Ascending aorta (tissue), 2 donors: ENCODE measurements around the gene TRIM7. TPM values are rescaled to one million over a fixed set of nuclear protein-coding genes. Genes with fewer than 3 reads are reported as not detected.

ENCODE experiments used
- DNase-seq, 2 donors: peaks; one replicate each; pipeline ENCODE4 v3.0.0-alpha.2; 2019; ENCODE audit warnings: low spot score in 2 of 2
- H3K27ac ChIP-seq, 2 donors: fragments of 200-600 bp; sonication (generic); one replicate each; pipeline ENCODE4 v1.5.1; 2016 to 2017; ENCODE audit warnings: mild to moderate bottlenecking in 1 of 2
- H3K27me3 ChIP-seq: fragments of 200-600 bp; sonication (generic); one replicate; pipeline ENCODE4 v1.5.1; 2017
- H3K36me3 ChIP-seq, 2 donors: fragments of 200-600 bp; sonication (generic); one replicate each; pipeline ENCODE4 v1.5.1; 2016
- H3K4me1 ChIP-seq, 2 donors: fragments of 200-600 bp; sonication (generic); one replicate each; pipeline ENCODE4 v1.5.1; 2016 to 2017; ENCODE audit warnings: mild to moderate bottlenecking in 1 of 2
- H3K4me3 ChIP-seq, 2 donors: fragments of 200-600 bp; sonication (generic); one replicate each; pipeline ENCODE4 v1.5.1; 2016 to 2017; ENCODE audit warnings: mild to moderate bottlenecking in 1 of 2
- H3K9me3 ChIP-seq, 2 donors: fragments of 200-600 bp; sonication (generic); one replicate each; pipeline ENCODE4 v1.5.1; 2016
- CTCF ChIP-seq, 3 experiments: fragments of 200-600 bp in 2 of 3; fragments of 450-650 bp in 1 of 3; sonication (generic) in 2 of 3; IDR thresholded peaks; one replicate each; pipeline ENCODE4 v1.5.1; 2016 to 2019; ENCODE audit warnings: antibody characterized with exemption in 3 of 3, mild to moderate bottlenecking in 1 of 3, moderate library complexity in 1 of 3
- intact Hi-C: fragments of 100-400 bp; cut with DNase I; formaldehyde crosslinking; loops from one replicate; pipeline ENCODE4 v1.15.1; 2023
- total RNA-seq: library from RNA; depleted of rRNA; stranded (reverse); fragments of >200 nt; gene quantifications from one replicate; pipeline ENCODE4 v1.1.0, GENCODE V29; 2016

Gene TRIM7
- total RNA-seq, 1 donor from 2014 or later: 6.1 TPM

- TF ChIP-seq CTCF (IDR thresholded peaks at IDR 0.05): no peak
- Histone ChIP-seq H3K27ac (no peak overlapping the region), H3K4me1 (peaks cover 11 to 23% of the 10 kb centered on the region in 2 donors), H3K36me3 (peaks cover 87 to 91% of the 10 kb centered on the region in 2 donors), H3K4me3 (no peak overlapping the region), H3K27me3 (no peaks in the 10 kb centered on the region), H3K9me3 (no peaks in the 10 kb centered on the region)
- DNase-seq: no peak
- intact Hi-C loops: no loop called here
Measured at GRCh38 chr5:181237729-181238385, 32.9 kb upstream of the TRIM7 start.

GRCh38 chr5:181236954-181237641 lies 32.1 kb upstream of the TRIM7 start:
- Histone ChIP-seq H3K27ac (no peak overlapping the region), H3K27me3 (no peaks in the 10 kb centered on the region), H3K4me3 (no peak overlapping the region), H3K9me3 (no peaks in the 10 kb centered on the region), H3K4me1 (peaks cover 6 to 16% of the 10 kb centered on the region in 2 donors), H3K36me3 (peaks cover 89 to 96% of the 10 kb centered on the region in 2 donors)
- no peak for DNase-seq
- intact Hi-C loops: no loop called here
- TF ChIP-seq CTCF (IDR thresholded peaks at IDR 0.05): no peak

- H3K9me3 ChIP-seq: no peaks in the 10 kb centered on the region
- no peak for TF ChIP-seq CTCF (IDR thresholded peaks at IDR 0.05)
- intact Hi-C loops: no loop called here
- no peak overlapping the region for H3K27ac ChIP-seq
- no peak for DNase-seq
- no peaks in the 10 kb centered on the region for H3K27me3 ChIP-seq
- no peak overlapping the region for H3K4me3 ChIP-seq
- H3K4me1 ChIP-seq: peaks cover 0 to 10% of the 10 kb centered on the region in 2 donors
- H3K36me3 ChIP-seq: peaks cover 84 to 89% of the 10 kb centered on the region in 2 donors
Measured at GRCh38 chr5:181236471-181236870, 31.5 kb upstream of the TRIM7 start.

GRCh38 chr5:181235689-181236366 lies 30.8 kb upstream of the TRIM7 start:
- no peak for DNase-seq
- Histone ChIP-seq H3K36me3 (peaks cover 82 to 88% of the 10 kb centered on the region in 2 donors), H3K27me3 (no peaks in the 10 kb centered on the region), H3K4me3 (no peak overlapping the region), H3K4me1 (peaks cover 0 to 6% of the 10 kb centered on the region in 2 donors), H3K9me3 (no peaks in the 10 kb centered on the region), H3K27ac (no peak overlapping the region)
- no peak for TF ChIP-seq CTCF (IDR thresholded peaks at IDR 0.05)
- intact Hi-C loops: no loop called here

GRCh38 chr5:181235323-181235688 lies 30.3 kb upstream of the TRIM7 start:
- Histone ChIP-seq H3K9me3 (no peaks in the 10 kb centered on the region), H3K4me1 (peaks cover 0 to 6% of the 10 kb centered on the region in 2 donors), H3K27me3 (no peaks in the 10 kb centered on the region), H3K4me3 (no peak overlapping the region), H3K27ac (no peak overlapping the region), H3K36me3 (peaks cover 81 to 86% of the 10 kb centered on the region in 2 donors)
- no peak for TF ChIP-seq CTCF (IDR thresholded peaks at IDR 0.05)
- intact Hi-C loops: no loop called here
- DNase-seq: no peak
